NCI-H1092 treated with DMSO at 0.1 percent for 48 hours (cell line): ENCODE data around the gene PINK1.

Source experiments
- DNase-seq: peaks from one replicate; lab custom pipeline; 2025; lab: John Stamatoyannopoulos, UW

The PINK1 gene

DNA sequence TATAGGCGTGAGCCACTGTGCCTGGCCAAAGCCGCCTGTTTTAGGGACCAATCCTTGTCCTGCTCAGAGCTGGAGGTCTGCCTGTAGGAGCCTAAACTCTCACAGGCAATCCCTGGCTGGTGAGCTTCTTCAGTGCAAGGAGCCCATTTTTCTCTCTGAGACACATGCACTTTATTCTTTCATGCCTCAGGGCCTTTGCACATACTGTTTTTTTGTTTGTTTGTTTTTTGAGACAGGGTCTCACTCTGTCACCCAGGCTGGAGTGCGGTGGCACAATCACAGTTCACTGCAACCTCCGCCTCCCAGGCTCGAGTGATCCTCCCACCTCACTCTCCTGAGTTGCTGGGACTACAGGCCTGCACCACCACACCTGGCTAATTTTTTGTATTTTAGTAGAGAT is 21.6 kb upstream of the PINK1 start:
- no peak for DNase-seq

- DNase-seq = no peak
Measured at GRCh38 chr1:20612221-20612746, 21.0 kb upstream of the PINK1 start.

DNA sequence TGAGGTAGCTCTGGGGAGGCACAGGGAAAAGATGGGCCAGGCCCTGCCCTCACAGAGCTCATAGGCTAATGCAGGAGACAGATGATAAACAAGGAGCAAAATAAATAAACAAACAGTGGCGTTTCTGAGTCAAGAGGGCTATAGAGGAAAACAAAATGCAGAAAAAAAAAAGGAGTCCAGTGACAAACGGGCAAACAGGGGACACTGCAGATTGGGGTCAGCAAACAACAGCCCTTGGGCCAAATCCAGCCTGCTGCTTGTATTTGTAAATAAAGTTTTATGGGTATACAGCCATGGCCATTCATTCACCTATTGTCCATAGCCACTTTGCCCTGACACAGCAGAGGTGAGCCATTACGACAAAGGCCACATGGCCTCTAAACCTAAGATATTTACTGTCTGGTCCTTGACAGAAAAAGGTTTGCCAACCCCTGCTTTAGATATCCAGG is 19.1 kb upstream of the PINK1 start:
- DNase-seq = no peak

GRCh38 chr1:20615946-20616846 is 17.1 kb upstream of the PINK1 start:
- no peak for DNase-seq

DNA sequence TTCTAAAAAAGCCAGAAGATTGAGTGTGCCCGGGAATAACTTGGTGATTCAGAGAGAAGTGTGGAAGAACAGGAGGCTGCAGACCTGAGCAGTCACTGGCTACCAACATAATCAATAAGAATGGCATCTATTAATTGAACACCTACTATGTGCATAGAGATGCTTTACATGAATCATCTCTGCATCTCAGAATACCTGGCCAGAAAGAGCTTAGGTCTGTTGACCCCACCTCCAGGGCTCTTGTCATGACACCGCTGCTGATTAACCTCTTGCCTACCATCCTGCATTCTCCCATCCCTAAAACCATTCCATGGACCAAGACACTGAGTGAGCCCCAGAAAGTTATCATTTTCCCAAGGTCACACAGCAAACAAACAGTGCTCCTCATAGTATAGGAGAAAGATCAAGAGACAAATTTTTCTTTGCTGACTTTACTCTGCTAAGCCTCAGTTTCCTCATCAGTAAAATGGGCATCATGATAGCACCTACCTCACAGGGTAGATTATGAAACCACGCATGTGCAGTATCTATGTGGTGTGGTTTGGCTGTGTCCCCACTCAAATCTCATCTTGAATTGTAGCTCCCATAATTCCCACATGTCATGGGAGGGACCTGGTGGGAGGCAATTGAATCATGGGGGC is 16.3 kb upstream of the PINK1 start:
- DNase-seq = no peak

DNA sequence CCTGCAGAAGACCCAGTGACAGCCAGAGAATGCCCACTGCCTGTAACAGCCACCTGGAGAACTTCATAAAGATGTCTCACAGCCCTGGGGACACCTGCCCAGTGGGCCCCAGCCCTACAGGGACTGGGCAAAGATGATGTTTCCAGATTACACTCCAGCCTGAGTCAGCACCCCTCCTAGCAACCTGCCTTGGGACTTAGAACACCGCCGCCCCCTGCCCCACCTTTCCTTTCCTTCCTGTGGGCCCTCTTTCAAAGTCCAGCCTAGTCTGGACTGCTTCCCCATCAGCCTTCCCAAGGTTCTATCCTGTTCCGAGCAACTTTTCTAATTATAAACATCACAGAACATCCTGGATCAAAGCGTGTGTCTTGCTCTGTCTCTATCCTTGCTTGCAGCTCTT is 14.7 kb upstream of the PINK1 start:
- no peak for DNase-seq

- no peak for DNase-seq
Measured at GRCh38 chr1:20619999-20620398, 13.3 kb upstream of the PINK1 start.

- no peak for DNase-seq
Measured at GRCh38 chr1:20621012-20621411, 12.2 kb upstream of the PINK1 start.

DNA sequence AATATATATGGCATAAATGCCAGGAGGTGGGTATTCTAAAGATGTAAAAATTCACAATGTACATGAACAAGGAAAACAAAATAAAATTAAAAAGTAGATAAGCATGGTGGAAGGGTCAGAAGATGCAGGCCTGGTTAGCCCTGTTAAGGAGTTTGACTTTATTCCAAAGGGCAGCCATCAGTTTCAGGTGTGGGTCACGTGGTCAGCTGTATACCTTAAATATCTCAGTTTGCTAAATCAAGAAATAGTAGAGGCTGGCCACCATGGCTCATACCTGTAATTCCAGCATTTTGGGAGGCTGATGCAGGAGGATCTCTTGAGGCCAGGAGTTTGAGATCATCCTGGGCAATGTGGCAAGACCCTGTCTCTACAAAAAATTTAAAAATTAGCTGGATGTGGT is 8.5 kb upstream of the PINK1 start:
- no peak for DNase-seq

DNA sequence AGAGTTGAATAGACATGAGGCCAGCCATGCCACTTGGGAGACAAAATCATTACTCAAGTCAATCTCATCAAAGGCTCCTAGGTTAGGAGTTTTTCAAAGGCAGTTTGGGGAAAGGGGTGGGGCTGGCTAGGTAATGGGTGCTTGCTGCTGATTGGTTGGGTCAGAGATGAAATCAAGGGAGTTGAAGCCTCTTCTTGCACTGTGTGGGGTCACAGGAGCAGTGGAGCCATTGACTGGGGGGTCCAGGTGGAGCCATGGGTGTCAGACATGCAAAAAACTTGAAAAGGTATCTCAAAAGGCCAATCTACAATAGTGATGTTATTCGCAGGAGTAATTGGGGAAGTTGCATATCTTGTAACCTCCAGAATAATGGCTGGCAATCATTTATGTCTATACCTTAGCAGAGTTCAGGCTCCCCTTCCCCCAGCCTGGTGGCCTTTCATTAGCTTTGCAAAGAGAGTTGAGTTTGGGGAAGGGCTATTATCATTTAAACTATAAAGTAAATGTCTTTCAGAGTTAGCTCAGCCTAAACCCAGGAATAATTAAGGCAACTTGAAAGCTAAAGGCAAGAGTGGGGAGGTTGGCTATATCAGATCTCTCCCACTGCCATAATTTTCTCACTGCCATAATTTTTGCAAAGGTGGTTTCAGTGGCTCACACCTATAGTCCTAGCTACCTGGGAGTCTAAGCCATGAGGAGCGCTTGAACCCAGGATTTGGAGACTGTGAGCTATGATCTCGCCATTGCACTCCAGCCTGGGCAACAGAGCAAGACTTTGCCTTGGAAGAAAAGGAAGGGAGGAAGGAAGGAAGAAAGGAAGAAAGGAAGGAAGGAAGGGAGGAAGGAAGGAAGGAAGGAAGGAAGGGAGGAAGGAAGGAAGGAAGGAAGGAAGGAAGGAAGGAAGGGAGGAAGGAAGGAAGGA is 7.8 kb upstream of the PINK1 start:
- DNase-seq = no peak

GRCh38 chr1:20626098-20626427 is 7.2 kb upstream of the PINK1 start:
- no peak for DNase-seq

GRCh38 chr1:20626524-20626923 is 6.7 kb upstream of the PINK1 start:
- no peak for DNase-seq

GRCh38 chr1:20630729-20631128 is 2.5 kb upstream of the PINK1 start:
- DNase-seq = no peak

DNA sequence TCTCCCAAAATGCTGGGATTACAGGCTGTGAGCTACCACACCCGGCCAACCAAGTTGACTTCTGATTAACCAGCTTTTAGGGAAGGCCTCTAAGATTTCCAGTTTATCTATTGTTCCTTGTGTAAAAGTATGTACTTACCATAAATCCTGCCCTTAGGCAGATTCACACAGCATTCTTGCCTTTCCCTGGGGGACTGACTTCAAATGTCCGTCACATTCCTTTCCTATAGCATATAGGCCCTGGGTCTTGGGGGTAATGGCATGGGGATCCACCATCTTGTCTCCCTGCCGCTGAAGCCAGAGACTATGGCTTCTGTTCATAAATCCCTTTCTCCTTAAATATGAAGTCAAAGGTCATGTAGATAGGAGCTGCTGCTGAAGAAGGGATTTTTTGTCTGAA is 872 bp upstream of the PINK1 start:
- DNase-seq = no peak

DNA sequence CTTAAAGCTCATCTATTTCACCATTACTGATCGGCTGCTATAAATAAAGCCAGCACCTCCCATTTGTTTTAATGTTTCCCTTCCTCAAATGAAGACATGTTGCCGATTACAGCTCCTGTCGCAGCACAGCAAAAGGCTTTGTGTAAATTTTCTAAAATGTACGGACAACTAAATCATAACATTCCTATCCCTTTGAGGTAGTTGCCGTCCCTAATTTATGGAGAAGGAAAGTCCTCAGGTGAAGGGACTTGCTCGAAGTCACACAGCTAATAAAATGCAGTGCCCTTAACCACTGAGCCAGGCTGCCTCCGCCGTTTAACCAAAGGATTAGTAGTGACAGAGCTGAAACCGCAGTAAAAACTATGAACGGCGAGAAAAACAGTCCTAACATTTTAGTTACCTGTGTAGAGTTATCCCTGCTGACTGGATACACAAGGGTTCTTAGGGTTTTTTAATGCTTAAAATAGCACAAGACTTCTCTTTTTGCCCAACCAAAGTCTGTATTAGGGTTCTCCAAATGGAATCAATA is 871 bp downstream of the PINK1 start:
- no peak for DNase-seq

GRCh38 chr1:20634594-20635084 is 1.4 kb downstream of the PINK1 start:
- peak; percentile 18 for DNase-seq

DNA sequence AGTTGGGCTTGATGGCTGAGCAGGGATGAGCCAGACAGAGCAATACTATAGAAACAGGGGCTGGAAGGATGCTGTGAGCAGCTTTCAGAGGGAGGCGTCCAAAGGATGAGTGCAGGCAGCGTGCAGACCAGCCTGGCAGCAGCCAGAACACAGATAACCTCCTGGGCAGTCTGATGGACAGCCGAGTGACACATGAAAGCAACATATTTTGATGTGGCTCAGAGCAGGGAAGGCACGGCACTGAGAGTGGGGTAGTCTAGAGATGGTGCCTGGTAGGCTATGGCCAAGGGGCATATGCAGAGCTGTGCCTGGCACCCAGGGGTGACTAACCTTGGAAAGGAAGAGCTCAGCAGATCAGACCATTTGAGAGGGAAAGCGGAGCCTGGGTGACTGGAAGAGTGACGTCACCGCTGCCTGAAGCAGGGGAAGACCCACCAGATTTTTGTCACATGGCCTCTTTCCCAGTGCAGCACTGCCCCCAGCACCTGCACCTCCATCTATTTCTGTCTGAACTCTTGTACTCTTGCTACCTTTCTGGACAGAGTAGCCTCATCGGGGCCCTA is 3.6 kb downstream of the PINK1 start:
- no peak for DNase-seq

GRCh38 chr1:20640183-20640597 is 6.9 kb downstream of the PINK1 start:
- peak; percentile 62 for DNase-seq

DNA sequence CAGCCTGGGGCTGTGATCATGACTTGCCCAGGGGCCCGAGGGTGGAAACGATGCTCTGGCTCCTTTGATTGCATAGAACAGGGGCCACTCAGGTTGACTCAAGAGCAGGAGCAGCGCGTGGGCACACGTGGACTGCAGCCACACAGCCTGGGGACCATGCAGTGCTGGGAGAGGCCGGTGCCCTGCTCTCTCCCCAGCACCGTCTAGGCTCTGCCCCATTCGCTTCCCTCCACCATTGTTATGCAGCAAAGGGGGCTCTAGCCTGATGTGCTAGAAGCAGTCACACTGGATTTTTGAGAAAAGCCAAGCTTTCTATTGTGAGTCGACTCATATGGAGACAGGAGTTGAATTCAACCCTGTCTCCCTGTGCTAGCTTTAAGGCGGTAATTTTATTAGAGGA is 8.7 kb downstream of the PINK1 start:
- DNase-seq = no peak

GRCh38 chr1:20643080-20643479 is 9.8 kb downstream of the PINK1 start:
- no peak for DNase-seq

DNA sequence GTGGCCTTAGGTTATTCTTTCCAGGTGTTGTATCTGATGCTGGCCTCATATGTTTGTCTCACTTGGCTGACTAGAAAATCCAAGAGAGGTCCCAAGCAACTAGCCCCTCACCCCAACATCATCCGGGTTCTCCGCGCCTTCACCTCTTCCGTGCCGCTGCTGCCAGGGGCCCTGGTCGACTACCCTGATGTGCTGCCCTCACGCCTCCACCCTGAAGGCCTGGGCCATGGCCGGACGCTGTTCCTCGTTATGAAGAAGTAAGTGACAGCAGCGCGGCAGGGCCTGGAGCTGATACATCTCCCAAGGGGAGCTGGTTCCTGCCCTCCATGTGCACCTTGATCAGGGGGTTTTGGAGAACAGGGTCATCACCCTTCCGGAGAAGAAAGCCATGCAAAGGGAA is 11.2 kb downstream of the PINK1 start:
- no peak for DNase-seq

DNA sequence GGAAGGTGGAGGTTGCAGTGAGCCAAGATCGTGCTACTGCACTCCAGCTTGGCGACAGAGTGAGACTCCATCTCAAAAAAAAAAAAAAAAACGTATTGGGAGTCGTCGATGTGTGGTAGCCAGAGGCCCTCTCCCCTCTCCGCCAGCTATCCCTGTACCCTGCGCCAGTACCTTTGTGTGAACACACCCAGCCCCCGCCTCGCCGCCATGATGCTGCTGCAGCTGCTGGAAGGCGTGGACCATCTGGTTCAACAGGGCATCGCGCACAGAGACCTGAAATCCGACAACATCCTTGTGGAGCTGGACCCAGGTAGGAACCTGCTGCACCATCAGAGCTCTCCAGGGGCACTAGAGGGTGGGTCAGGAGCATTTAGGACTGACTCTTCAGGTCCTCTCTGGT is 12.2 kb downstream of the PINK1 start:
- no peak for DNase-seq
